Measurements from ENCODE around the gene RMDN3. TPM values are rescaled to one million over a fixed set of nuclear protein-coding genes. Genes with fewer than 3 reads are reported as not detected.

Gene RMDN3
- total RNA-seq, 1 donor from 2014 or later: 19.6 TPM

DNA sequence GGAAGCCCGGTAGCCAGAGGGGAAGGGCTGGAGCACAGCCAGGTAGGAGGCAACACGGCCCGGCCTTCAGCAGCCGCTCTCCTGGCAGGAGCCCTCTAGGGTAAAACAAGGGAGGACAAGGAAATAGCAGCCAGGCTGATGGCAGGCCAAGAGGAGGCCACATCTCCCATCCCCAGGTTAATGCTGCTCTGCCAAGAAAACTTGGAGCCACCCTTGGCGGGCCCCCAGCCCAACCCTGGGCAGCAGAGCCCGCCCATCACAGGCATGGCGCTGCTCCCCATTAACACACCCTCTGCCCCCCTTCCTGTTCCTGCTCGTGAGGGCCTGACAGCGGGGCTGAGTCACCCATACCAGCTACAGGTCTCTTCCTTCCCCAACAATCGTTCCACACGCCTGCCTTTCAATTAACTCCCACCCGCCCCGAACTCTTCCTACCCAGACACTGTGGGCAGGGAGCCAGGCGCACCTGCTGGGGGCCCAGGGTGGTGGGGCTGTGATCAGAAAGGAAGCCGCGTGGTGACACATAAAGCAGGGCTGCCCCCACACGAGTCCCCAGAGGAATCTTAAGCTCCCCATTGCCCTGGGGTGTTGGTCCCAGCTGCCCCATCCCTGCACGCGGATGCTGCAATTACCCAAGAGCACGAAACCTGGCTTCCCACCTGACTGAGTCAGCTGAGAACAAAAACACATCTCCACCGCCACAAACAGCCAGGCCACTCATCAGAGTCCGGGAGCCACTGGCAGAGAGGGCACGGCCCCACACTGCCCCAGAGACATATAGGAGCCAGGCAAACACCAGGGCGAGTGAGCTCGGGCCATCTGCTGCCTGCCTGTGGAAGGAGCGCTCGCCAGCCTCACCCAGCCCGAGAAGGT lies 14.5 kb upstream of the RMDN3 start, which contains the start of gene C15orf62:
Gene C15orf62 (plus strand): TSS at position 707 of the 873 bp plus-strand sequence. CDS start 516 bp downstream, outside the sequence.
- peak within 1 kb of the TSS in 1 of 2 donors; percentile 21 for H3K4me3 ChIP-seq
- no peaks in the 10 kb centered on the region for H3K27me3 ChIP-seq
- H3K9me3 ChIP-seq: no peaks in the 10 kb centered on the region
- intact Hi-C loops (cut with DNase I): no loop called here
- H3K4me1 ChIP-seq: peaks cover 65% of the 10 kb centered on the region
- peaks cover 0 to 16% of the 10 kb centered on the region in 2 donors for H3K36me3 ChIP-seq
- DNase-seq (ENCODE audit: extremely low spot score in 2 of 2): no peak
- peak in 1 of 2 donors; percentile 52 for TF ChIP-seq POLR2AphosphoS5 (IDR thresholded peaks at IDR 0.05; ENCODE audit: insufficient read depth in 1 of 2, low read depth in 1 of 2)
- TF ChIP-seq POLR2A (IDR thresholded peaks at IDR 0.05): no peak
- peak within 1 kb of the TSS; percentile 57 for H3K27ac ChIP-seq

DNA sequence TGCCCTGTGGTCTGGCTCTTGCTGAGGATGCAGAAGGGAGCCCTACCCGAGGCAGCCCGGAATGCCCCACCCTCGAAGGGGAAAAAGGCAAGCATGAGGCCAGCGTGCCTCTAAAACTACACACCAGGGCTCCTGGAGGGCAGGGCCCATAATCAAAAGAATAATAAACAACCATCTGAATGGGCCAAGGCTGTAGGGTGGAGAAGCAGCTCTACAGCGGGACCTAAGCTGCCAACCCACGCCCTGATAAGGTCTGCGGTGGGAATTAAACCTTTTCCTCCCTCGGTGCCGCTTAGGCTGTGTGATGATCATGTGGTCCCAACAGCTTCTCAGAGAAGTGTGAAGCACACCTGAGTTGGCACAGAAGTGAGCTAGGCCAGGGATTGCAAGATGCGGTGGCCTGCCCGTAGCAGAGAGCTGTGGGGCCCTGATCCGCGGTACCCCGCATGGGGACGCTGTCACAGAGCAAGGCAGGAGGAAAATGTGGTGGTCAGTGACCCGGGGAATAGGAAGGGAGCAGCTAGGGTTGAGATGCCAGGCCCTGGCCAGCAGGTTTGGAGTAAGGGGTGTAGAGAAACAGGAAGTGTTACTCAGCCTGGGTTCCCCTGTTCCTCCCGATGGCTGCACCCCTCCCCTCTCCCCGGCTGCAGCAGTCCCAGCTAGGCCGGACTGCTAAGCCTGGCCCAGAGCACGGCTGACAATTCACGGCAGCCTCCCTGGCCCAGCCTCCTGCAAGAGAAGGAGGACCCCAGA lies 13.6 kb upstream of the RMDN3 start:
- H3K4me3 ChIP-seq: no peak overlapping the region
- no peaks in the 10 kb centered on the region for H3K9me3 ChIP-seq
- no peak for DNase-seq (ENCODE audit: extremely low spot score in 2 of 2)
- peak overlapping the region; percentile 57 for H3K27ac ChIP-seq
- H3K27me3 ChIP-seq: no peaks in the 10 kb centered on the region
- intact Hi-C loops (cut with DNase I): no loop called here
- peaks cover 0 to 8% of the 10 kb centered on the region in 2 donors for H3K36me3 ChIP-seq
- H3K4me1 ChIP-seq: peaks cover 70% of the 10 kb centered on the region
- TF ChIP-seq CTCF (IDR thresholded peaks at IDR 0.05) (no peak), POLR2A (IDR thresholded peaks at IDR 0.05) (no peak), POLR2AphosphoS5 (IDR thresholded peaks at IDR 0.05; ENCODE audit: insufficient read depth in 1 of 2, low read depth in 1 of 2) (no peak)

- Histone ChIP-seq H3K4me3 (no peak overlapping the region), H3K27me3 (no peaks in the 10 kb centered on the region), H3K27ac (peak overlapping the region; percentile 57), H3K9me3 (no peaks in the 10 kb centered on the region), H3K36me3 (peaks cover 0 to under 1% of the 10 kb centered on the region in 2 donors), H3K4me1 (peaks cover 77% of the 10 kb centered on the region)
- intact Hi-C loops (cut with DNase I): no loop called here
- no peak for TF ChIP-seq CTCF (IDR thresholded peaks at IDR 0.05)
- TF ChIP-seq POLR2A (IDR thresholded peaks at IDR 0.05): no peak
- TF ChIP-seq POLR2AphosphoS5 (IDR thresholded peaks at IDR 0.05; ENCODE audit: insufficient read depth in 1 of 2, low read depth in 1 of 2): no peak
- no peak for DNase-seq (ENCODE audit: extremely low spot score in 2 of 2)
Measured at GRCh38 chr15:40767838-40768500, 12.9 kb upstream of the RMDN3 start.

DNA sequence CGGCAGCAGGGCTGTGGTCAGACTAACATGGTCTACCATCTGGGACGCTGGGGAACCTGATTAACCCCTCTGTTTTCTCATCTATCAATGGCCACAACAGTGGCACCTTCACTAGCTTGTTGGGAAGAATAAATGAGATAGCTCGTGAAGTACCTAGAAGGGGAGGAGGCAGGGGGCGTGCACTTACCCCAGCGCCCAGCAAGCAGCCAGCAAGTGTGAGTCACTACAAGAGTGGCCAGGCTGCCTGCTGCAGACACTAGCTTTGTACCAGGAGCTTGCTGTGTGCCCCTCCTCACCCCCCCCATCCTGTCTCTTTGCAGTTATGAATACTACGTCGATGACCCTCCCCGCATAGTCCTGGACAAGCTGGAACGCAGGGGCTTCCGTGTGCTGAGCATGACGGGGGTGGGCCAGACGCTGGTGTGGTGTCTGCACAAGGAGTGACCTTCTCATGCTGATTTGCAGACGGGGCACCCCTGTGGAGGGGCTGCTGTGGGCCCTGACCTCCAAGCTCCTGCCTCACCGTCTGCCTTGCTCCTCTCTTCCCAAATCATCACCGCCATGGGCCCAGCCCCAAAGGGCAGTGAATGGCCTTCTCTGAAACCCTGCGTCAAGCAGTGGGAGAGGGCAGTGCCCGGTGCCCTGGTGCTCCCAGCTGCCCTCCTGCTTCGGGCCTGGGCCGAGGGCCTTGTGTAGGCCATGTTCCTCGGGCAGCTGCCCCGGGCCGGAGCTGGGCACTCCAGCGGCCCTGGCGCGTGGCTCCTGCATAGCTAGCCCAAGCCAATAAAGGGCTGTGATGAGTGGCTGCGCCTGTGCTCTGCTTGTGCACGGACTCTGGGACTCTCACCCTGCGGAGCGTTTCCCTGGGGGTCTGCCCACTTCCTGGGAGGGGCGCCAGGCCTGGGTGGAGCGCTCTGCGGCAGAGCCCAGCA lies 12.1 kb upstream of the RMDN3 start:
- Histone ChIP-seq H3K4me1 (peaks cover 78% of the 10 kb centered on the region), H3K9me3 (no peaks in the 10 kb centered on the region), H3K27me3 (no peaks in the 10 kb centered on the region), H3K4me3 (no peak overlapping the region), H3K27ac (peak overlapping the region; percentile 88), H3K36me3 (no peaks in the 10 kb centered on the region)
- intact Hi-C loops (cut with DNase I): no loop called here
- TF ChIP-seq POLR2AphosphoS5 (IDR thresholded peaks at IDR 0.05; ENCODE audit: insufficient read depth in 1 of 2, low read depth in 1 of 2): no peak
- no peak for TF ChIP-seq POLR2A (IDR thresholded peaks at IDR 0.05)
- no peak for TF ChIP-seq CTCF (IDR thresholded peaks at IDR 0.05)
- no peak for DNase-seq (ENCODE audit: extremely low spot score in 2 of 2)

Data from vagina (tissue), 2 donors.